GM23338 (cell line): ENCODE data around the gene DCBLD2. TPM values are rescaled to one million over a fixed set of nuclear protein-coding genes. Genes with fewer than 3 reads are reported as not detected.
A peak's percentile ranks its signal among the peaks of the same experiment; 100 is the strongest.

Source experiments
- ATAC-seq: fragments of 200-7000 bp; cut with Tn5 transposase; 3 replicates; pipeline ENCODE4 v1.9.1; 2020
- DNase-seq: peaks from one replicate; pipeline ENCODE4 v3.0.0-alpha.2; 2015; ENCODE audit warnings: low spot score
- H2AFZ ChIP-seq: fragments of 200-600 bp; sonication (generic); 2 replicates; pipeline ENCODE4 v1.8.0; 2016; ENCODE audit warnings: antibody characterized with exemption, mild to moderate bottlenecking, moderate library complexity
- H3F3A ChIP-seq: fragments of 200-600 bp; sonication (generic); replicated peaks from 2 replicates; pipeline ENCODE4 v1.8.0; 2017; ENCODE audit warnings: antibody characterized with exemption, mixed run types, low read depth
- H3K27ac ChIP-seq: fragments of 200-600 bp; sonication (generic); 2 replicates; pipeline ENCODE4 v1.6.1; 2016; ENCODE audit warnings: low read depth
- H3K27me3 ChIP-seq: fragments of 200-600 bp; sonication (generic); 2 replicates; pipeline ENCODE4 v1.8.0; 2016; ENCODE audit warnings: mild to moderate bottlenecking, mixed run types, moderate library complexity; ENCODE audit not compliant: insufficient read depth
- H3K36me3 ChIP-seq: fragments of 200-600 bp; sonication (generic); 2 replicates; pipeline ENCODE4 v1.8.0; 2016; ENCODE audit warnings: mild to moderate bottlenecking; ENCODE audit not compliant: insufficient read depth
- H3K4me1 ChIP-seq: fragments of 200-600 bp; sonication (generic); 2 replicates; pipeline ENCODE4 v1.8.0; 2016; ENCODE audit warnings: mild to moderate bottlenecking, moderate library complexity; ENCODE audit not compliant: insufficient read depth
- H3K4me2 ChIP-seq: fragments of 200-600 bp; sonication (generic); 2 replicates; pipeline ENCODE4 v1.7.1; 2017; ENCODE audit warnings: mixed run types
- H3K4me3 ChIP-seq: fragments of 200-600 bp; sonication (generic); 2 replicates; pipeline ENCODE4 v1.6.1; 2016; ENCODE audit warnings: mixed run types
- H3K79me2 ChIP-seq: fragments of 200-600 bp; sonication (generic); replicated peaks from 2 replicates; pipeline ENCODE4 v1.8.0; 2017; ENCODE audit warnings: mild to moderate bottlenecking; ENCODE audit not compliant: insufficient read depth
- H3K9me2 ChIP-seq: fragments of 200-600 bp; sonication (generic); 2 replicates; pipeline ENCODE4 v1.8.0; 2017; ENCODE audit not compliant: insufficient read depth
- H4K20me1 ChIP-seq: fragments of 200-600 bp; sonication (generic); replicated peaks from 2 replicates; pipeline ENCODE4 v1.8.0; 2017; ENCODE audit warnings: mild to moderate bottlenecking; ENCODE audit not compliant: insufficient read depth
- H3K27ac Mint-ChIP-seq: 2 replicates; pipeline ENCODE4 v1.8.0; 2020; ENCODE audit warnings: inconsistent platforms, mild to moderate bottlenecking, moderate library complexity, mixed read lengths
- H3K27me3 Mint-ChIP-seq: 3 replicates; pipeline ENCODE4 v1.8.0; 2022; ENCODE audit warnings: low read depth, mild to moderate bottlenecking, moderate library complexity, mixed read lengths, inconsistent platforms; ENCODE audit not compliant: insufficient read depth, poor library complexity
- H3K36me3 Mint-ChIP-seq: 3 replicates; pipeline ENCODE4 v1.8.0; 2021; ENCODE audit warnings: low read depth, mild to moderate bottlenecking, inconsistent platforms, moderate library complexity, mixed read lengths
- H3K4me1 Mint-ChIP-seq: 3 replicates; pipeline ENCODE4 v1.8.0; 2020; ENCODE audit warnings: mild to moderate bottlenecking, inconsistent platforms, mixed read lengths
- H3K4me3 Mint-ChIP-seq: 3 replicates; pipeline ENCODE4 v1.8.0; 2021; ENCODE audit warnings: moderate library complexity, mild to moderate bottlenecking, inconsistent platforms, mixed read lengths
- H3K9me3 Mint-ChIP-seq: 3 replicates; pipeline ENCODE4 v1.8.0; 2020; ENCODE audit warnings: moderate library complexity, mild to moderate bottlenecking, inconsistent platforms, mixed read lengths
- CREB1 ChIP-seq: fragments of 250-450 bp; sonication (Bioruptor Pico); IDR thresholded peaks from 2 replicates; pipeline ENCODE4 v1.5.0; 2020; ENCODE audit warnings: low read depth, mild to moderate bottlenecking, moderate library complexity
- NANOG ChIP-seq: IDR thresholded peaks from 2 replicates; pipeline ENCODE4 v1.6.1; 2016; ENCODE audit warnings: antibody characterized with exemption, borderline replicate concordance
- REST ChIP-seq: IDR thresholded peaks from one replicate; pipeline ENCODE4 v1.6.1; 2018; ENCODE audit warnings: antibody characterized with exemption; ENCODE audit not compliant: unreplicated experiment
- STAT1 ChIP-seq: IDR thresholded peaks from one replicate; pipeline ENCODE4 v1.6.1; 2016; ENCODE audit warnings: antibody characterized with exemption; ENCODE audit not compliant: unreplicated experiment
- ZNF114 ChIP-seq: fragments of 250-450 bp; sonication (Bioruptor Pico); IDR thresholded peaks from 2 replicates; pipeline ENCODE4 v1.5.0; 2020; ENCODE audit warnings: mild to moderate bottlenecking, moderate library complexity
- ZNF331 ChIP-seq: fragments of 250-450 bp; sonication (Bioruptor Pico); IDR thresholded peaks from 2 replicates; pipeline ENCODE4 v1.5.0; 2020; ENCODE audit warnings: low read depth, mild to moderate bottlenecking, moderate library complexity
- ZNF462 ChIP-seq: fragments of 250-450 bp; sonication (Bioruptor Pico); IDR thresholded peaks from 2 replicates; pipeline ENCODE4 v1.5.0; 2020; ENCODE audit warnings: mild to moderate bottlenecking, moderate library complexity
- polyA plus RNA-seq: library from polyadenylated mRNA; unstranded; fragments of >200 nt; fragmentation: Nextera tagmentation; extraction: Ambion mirVana; gene quantifications from 2 replicates; pipeline ENCODE4 v1.2.1, GENCODE V29; 2016
- total RNA-seq: library from RNA; depleted of rRNA; stranded (reverse); fragments of >200 nt; shearing (Covaris generic); gene quantifications from 2 replicates; pipeline ENCODE4 v1.2.3, GENCODE V29; 2014

The DCBLD2 gene
- total and polyA plus RNA-seq, 2 experiments from 2014 or later = 25.9 to 69.7 TPM

- DNase-seq = no peak
- Mint-ChIP-seq H3K4me3 (no peak overlapping the region), H3K9me3 (no peaks in the 10 kb centered on the region), H3K27ac (no peak overlapping the region), H3K36me3 (no peaks in the 10 kb centered on the region), H3K27me3 (no peaks in the 10 kb centered on the region), H3K4me1 (peaks cover 49% of the 10 kb centered on the region)
- H3F3A ChIP-seq = no peaks in the 10 kb centered on the region
- no peak overlapping the region for H3K27ac ChIP-seq
- H3K79me2 ChIP-seq = peaks cover 100% of the 10 kb centered on the region
- H2AFZ ChIP-seq = no peak overlapping the region
- H3K4me2 ChIP-seq = peak overlapping the region; percentile 36
- peaks cover 7% of the 10 kb centered on the region for H4K20me1 ChIP-seq
- no peaks in the 10 kb centered on the region for H3K27me3 ChIP-seq
- TF ChIP-seq REST (no peak), STAT1 (no peak), ZNF331 (CRISPR knock-in tag) (no peak), NANOG (no peak)
- no peaks in the 10 kb centered on the region for H3K36me3 ChIP-seq
- H3K4me3 ChIP-seq = no peak overlapping the region
- no peaks in the 10 kb centered on the region for H3K9me2 ChIP-seq
- H3K4me1 ChIP-seq = peaks cover 83% of the 10 kb centered on the region
- no peak for ATAC-seq
These were observed 11.2 kb downstream of the DCBLD2 start for GRCh38 chr3:98890181-98890835.

- Mint-ChIP-seq H3K36me3 (peaks cover 4% of the 10 kb centered on the region; the same call in 2 of the 3 replicates), H3K4me1 (peaks cover 44% of the 10 kb centered on the region), H3K9me3 (no peaks in the 10 kb centered on the region), H3K27me3 (no peaks in the 10 kb centered on the region), H3K27ac (no peak overlapping the region), H3K4me3 (no peak overlapping the region)
- peaks cover 11% of the 10 kb centered on the region for H4K20me1 ChIP-seq
- ATAC-seq = no peak
- no peak for DNase-seq
- H3K4me1 ChIP-seq = peaks cover 76% of the 10 kb centered on the region
- no peaks in the 10 kb centered on the region for H3K9me2 ChIP-seq
- no peaks in the 10 kb centered on the region for H3F3A ChIP-seq
- no peak overlapping the region for H2AFZ ChIP-seq
- no peak overlapping the region for H3K4me2 ChIP-seq
- H3K36me3 ChIP-seq = no peaks in the 10 kb centered on the region
- H3K79me2 ChIP-seq = peaks cover 100% of the 10 kb centered on the region
- no peak overlapping the region for H3K27ac ChIP-seq
- no peak overlapping the region for H3K4me3 ChIP-seq
- H3K27me3 ChIP-seq = no peaks in the 10 kb centered on the region
- TF ChIP-seq ZNF331 (CRISPR knock-in tag) (no peak), CREB1 (CRISPR knock-in tag) (no peak), STAT1 (no peak), ZNF114 (CRISPR knock-in tag) (no peak), REST (no peak), ZNF462 (CRISPR knock-in tag) (no peak)
These were observed 13.8 kb downstream of the DCBLD2 start for GRCh38 chr3:98887684-98888083.
